AML-193 (cell line): Measurements from ENCODE around the gene ERC1.
"Not testable (repeated sequence)": the region's sequence is repeated elsewhere in the genome, so short reads cannot be mapped to it uniquely, and the experiment has no call there.

ENCODE experiments used
- DNase-seq, 2 experiments: peaks; one replicate each; lab custom pipeline; 2025; lab: John Stamatoyannopoulos, UW

Gene ERC1

GRCh38 chr12:1030779-1031178 lies 39.8 kb downstream of the ERC1 start:
- no peak for DNase-seq

- no peak for DNase-seq
These were observed 43.2 kb downstream of the ERC1 start for GRCh38 chr12:1034243-1034642.

GRCh38 chr12:1034751-1035457 lies 43.9 kb downstream of the ERC1 start:
- DNase-seq, result no peak

GRCh38 chr12:1041478-1041877 lies 50.5 kb downstream of the ERC1 start:
- no peak for DNase-seq

- no peak for DNase-seq
These were observed 53.2 kb downstream of the ERC1 start for GRCh38 chr12:1044199-1044598.

- no peak for DNase-seq
These were observed 53.7 kb downstream of the ERC1 start for GRCh38 chr12:1044696-1045095.

GRCh38 chr12:1046727-1047126 lies 55.7 kb downstream of the ERC1 start:
- no peak for DNase-seq

GRCh38 chr12:1047898-1048660 lies 57.1 kb downstream of the ERC1 start:
- DNase-seq, result peak; percentile 41 to 56

GRCh38 chr12:1050059-1050707 lies 59.2 kb downstream of the ERC1 start:
- DNase-seq, result peak; percentile 5 to 16

- not testable (repeated sequence) for DNase-seq
These were observed 60.6 kb downstream of the ERC1 start for GRCh38 chr12:1051672-1052071.

- no peak for DNase-seq
These were observed 62.7 kb downstream of the ERC1 start for GRCh38 chr12:1053690-1054089.

GRCh38 chr12:1054117-1054870 lies 63.3 kb downstream of the ERC1 start:
- DNase-seq, result no peak

GRCh38 chr12:1056390-1056789 lies 65.4 kb downstream of the ERC1 start:
- DNase-seq, result no peak

- DNase-seq, result no peak
These were observed 67.4 kb downstream of the ERC1 start for GRCh38 chr12:1058423-1058822.

- DNase-seq, result peak in 1 of 2 experiments; percentile 4
These were observed 68.1 kb downstream of the ERC1 start for GRCh38 chr12:1059162-1059561.

GRCh38 chr12:1063852-1064251 lies 72.8 kb downstream of the ERC1 start:
- DNase-seq, result no peak

- no peak for DNase-seq
These were observed 73.3 kb downstream of the ERC1 start for GRCh38 chr12:1064317-1064716.

GRCh38 chr12:1065629-1066028 lies 74.6 kb downstream of the ERC1 start:
- DNase-seq, result no peak

- no peak for DNase-seq
These were observed 78.8 kb downstream of the ERC1 start for GRCh38 chr12:1069846-1070245.

GRCh38 chr12:1071182-1071581 lies 80.2 kb downstream of the ERC1 start:
- no peak for DNase-seq

GRCh38 chr12:1073652-1074051 lies 82.6 kb downstream of the ERC1 start:
- DNase-seq, result no peak
